Ramos (cell line): ENCODE results near the gene SPTBN1.

Experiments used
- in situ Hi-C: fragments of 300-500 bp; cut with MboI; formaldehyde crosslinking; loops from one replicate; pipeline ENCODE4 v1.14.3; 2022; ENCODE audit warnings: low sequenced_read_pairs; ENCODE audit not compliant: unreplicated experiment

Gene SPTBN1

GRCh38 chr2:54618646-54619565, 162.8 kb downstream of the SPTBN1 start:
- in situ Hi-C loops = no loop called here

- in situ Hi-C loops = no loop called here
Observed at GRCh38 chr2:54619660-54620231, 163.6 kb downstream of the SPTBN1 start.

- in situ Hi-C loops = no loop called here
Observed at GRCh38 chr2:54620948-54621347, 164.8 kb downstream of the SPTBN1 start.

- in situ Hi-C loops = no loop called here
Observed at GRCh38 chr2:54624591-54625071, 168.5 kb downstream of the SPTBN1 start.

GRCh38 chr2:54626131-54626530, 170.0 kb downstream of the SPTBN1 start:
- in situ Hi-C loops = no loop called here

- in situ Hi-C loops = no loop called here
Observed at GRCh38 chr2:54626884-54627283, 170.8 kb downstream of the SPTBN1 start.

- in situ Hi-C loops = no loop called here
Observed at GRCh38 chr2:54627973-54628372, 171.8 kb downstream of the SPTBN1 start.

- in situ Hi-C loops = no loop called here
Observed at GRCh38 chr2:54628418-54628817, 172.3 kb downstream of the SPTBN1 start.

- in situ Hi-C loops = no loop called here
Observed at GRCh38 chr2:54628957-54629356, 172.8 kb downstream of the SPTBN1 start.

GRCh38 chr2:54629390-54629789, 173.3 kb downstream of the SPTBN1 start:
- in situ Hi-C loops = no loop called here

GRCh38 chr2:54629914-54630857, 174.1 kb downstream of the SPTBN1 start:
- in situ Hi-C loops = no loop called here

GRCh38 chr2:54630858-54631497, 174.9 kb downstream of the SPTBN1 start:
- in situ Hi-C loops = no loop called here

- in situ Hi-C loops = no loop called here
Observed at GRCh38 chr2:54631755-54632154, 175.6 kb downstream of the SPTBN1 start.

- in situ Hi-C loops = no loop called here
Observed at GRCh38 chr2:54632733-54633692, 176.9 kb downstream of the SPTBN1 start.

GRCh38 chr2:54634021-54634420, 177.9 kb downstream of the SPTBN1 start:
- in situ Hi-C loops = no loop called here

- in situ Hi-C loops = no loop called here
Observed at GRCh38 chr2:54634564-54635511, 178.7 kb downstream of the SPTBN1 start.

- in situ Hi-C loops = no loop called here
Observed at GRCh38 chr2:54635554-54636152, 179.5 kb downstream of the SPTBN1 start.
